ENCODE measurements around the gene CPT1B.

DNA sequence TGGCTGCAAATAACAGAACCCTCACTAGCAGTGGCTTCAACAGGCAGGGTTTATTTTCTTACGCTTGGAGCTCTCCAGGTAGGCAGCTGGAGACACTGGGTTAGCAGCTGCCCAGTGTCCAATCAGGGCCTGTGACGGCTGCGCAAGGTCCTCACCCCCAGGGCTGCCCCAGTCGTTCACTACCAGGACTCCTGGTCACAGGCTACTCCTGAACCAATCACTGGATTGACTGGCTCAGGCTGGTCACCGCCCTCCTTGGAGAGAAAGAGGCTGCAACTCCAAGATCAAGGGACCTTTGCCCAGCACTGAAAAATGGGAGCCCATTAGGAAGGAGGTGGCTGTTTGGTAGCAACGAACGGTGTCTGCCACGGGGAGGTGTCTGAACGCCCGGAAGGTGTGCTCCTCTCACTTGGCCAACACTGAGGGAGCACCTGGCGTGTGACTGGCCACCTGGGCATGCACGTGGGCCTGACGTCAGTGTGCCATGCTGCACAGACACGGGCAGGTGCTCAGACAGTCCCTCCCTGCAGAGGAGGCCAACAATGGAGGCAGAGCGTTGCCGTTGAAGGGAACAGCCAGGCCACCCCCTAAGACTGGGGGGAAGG lies 44.6 kb upstream of the CPT1B start:
- TF ChIP-seq POLR2A (IDR thresholded peaks at IDR 0.05): peak; percentile 48
- TF ChIP-seq, protein P1, sequence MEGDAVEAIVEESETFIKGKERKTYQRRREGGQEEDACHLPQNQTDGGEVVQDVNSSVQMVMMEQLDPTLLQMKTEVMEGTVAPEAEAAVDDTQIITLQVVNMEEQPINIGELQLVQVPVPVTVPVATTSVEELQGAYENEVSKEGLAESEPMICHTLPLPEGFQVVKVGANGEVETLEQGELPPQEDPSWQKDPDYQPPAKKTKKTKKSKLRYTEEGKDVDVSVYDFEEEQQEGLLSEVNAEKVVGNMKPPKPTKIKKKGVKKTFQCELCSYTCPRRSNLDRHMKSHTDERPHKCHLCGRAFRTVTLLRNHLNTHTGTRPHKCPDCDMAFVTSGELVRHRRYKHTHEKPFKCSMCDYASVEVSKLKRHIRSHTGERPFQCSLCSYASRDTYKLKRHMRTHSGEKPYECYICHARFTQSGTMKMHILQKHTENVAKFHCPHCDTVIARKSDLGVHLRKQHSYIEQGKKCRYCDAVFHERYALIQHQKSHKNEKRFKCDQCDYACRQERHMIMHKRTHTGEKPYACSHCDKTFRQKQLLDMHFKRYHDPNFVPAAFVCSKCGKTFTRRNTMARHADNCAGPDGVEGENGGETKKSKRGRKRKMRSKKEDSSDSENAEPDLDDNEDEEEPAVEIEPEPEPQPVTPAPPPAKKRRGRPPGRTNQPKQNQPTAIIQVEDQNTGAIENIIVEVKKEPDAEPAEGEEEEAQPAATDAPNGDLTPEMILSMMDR (IDR thresholded peaks at IDR 0.05): peak in 2 of 5 experiments; percentile 9 to 38
- peak in 2 of 3 donors; percentile 62 to 81 for TF ChIP-seq POLR2AphosphoS5 (IDR thresholded peaks at IDR 0.05)
